IMR-90 (cell line): Measurements from ENCODE around the gene OTUD5.

Experiments used
- BHLHE40 ChIP-seq: fragments of 150-350 bp; IDR thresholded peaks from 2 replicates; pipeline ENCODE4 v1.6.1; 2016; ENCODE audit warnings: mild to moderate bottlenecking, low read depth, low read length
- CHD1 ChIP-seq: IDR thresholded peaks from 2 replicates; pipeline ENCODE4 v1.6.1; 2012; ENCODE audit warnings: low read depth, low read length, improper control_type of control experiment
- CTCF ChIP-seq: conservative IDR thresholded peaks from 2 replicates; pipeline ENCODE4 v1.5.1; 2012; ENCODE audit warnings: mild to moderate bottlenecking, low read depth, low read length, improper control_type of control experiment
- FOS ChIP-seq: fragments of 150-350 bp; IDR thresholded peaks from 2 replicates; pipeline ENCODE4 v1.6.1; 2016; ENCODE audit warnings: low read depth, low read length
- MAZ ChIP-seq: IDR thresholded peaks from 2 replicates; pipeline ENCODE4 v1.6.1; 2012; ENCODE audit warnings: low read depth, mild to moderate bottlenecking, low read length, improper control_type of control experiment, moderate library complexity, borderline replicate concordance
- MXI1 ChIP-seq: IDR thresholded peaks from 2 replicates; pipeline ENCODE4 v1.6.1; 2012; ENCODE audit warnings: low read depth, mild to moderate bottlenecking, low read length, moderate library complexity, borderline replicate concordance
- NFE2L2 ChIP-seq: fragments of 150-350 bp; IDR thresholded peaks from 2 replicates; pipeline ENCODE4 v1.6.1; 2016; ENCODE audit warnings: low read depth, mild to moderate bottlenecking, low read length
- POLR2A ChIP-seq: IDR thresholded peaks from 2 replicates; pipeline ENCODE4 v1.6.1; 2012; ENCODE audit warnings: mild to moderate bottlenecking, low read depth, low read length
- RAD21 ChIP-seq: IDR thresholded peaks from 2 replicates; pipeline ENCODE4 v1.6.1; 2012; ENCODE audit warnings: low read length, improper control_type of control experiment
- RCOR1 ChIP-seq: IDR thresholded peaks from 2 replicates; pipeline ENCODE4 v1.6.1; 2012; ENCODE audit warnings: mild to moderate bottlenecking, low read length, improper control_type of control experiment; ENCODE audit not compliant: insufficient replicate concordance
- RFX5 ChIP-seq: IDR thresholded peaks from 2 replicates; pipeline ENCODE4 v1.8.0; 2012; ENCODE audit warnings: low read depth, mild to moderate bottlenecking, low read length, moderate library complexity
- SMC3 ChIP-seq: fragments of 150-350 bp; IDR thresholded peaks from 2 replicates; pipeline ENCODE4 v1.6.1; 2016; ENCODE audit warnings: low read depth, mild to moderate bottlenecking, antibody characterized with exemption, low read length, moderate library complexity
- USF2 ChIP-seq: fragments of 150-350 bp; IDR thresholded peaks from 2 replicates; pipeline ENCODE4 v1.6.1; 2017; ENCODE audit warnings: mild to moderate bottlenecking, antibody characterized with exemption, low read length, low read depth

DNA sequence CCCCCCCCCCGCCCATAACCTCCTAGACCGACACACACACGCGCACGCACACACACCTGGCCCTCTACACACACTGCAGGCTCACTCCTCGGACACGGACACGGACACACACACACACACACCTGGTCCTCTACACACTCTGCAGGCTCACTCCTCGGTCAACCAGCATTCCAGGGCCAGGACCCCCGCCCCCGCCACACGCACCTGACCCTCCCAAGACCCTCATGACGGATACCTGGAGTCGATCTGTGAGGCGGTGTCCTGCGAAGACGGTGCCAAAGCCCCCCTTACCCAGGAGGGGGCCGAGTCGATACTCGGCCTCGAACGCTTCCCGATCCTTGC is 39.1 kb downstream of the OTUD5 start:
- no peak for TF ChIP-seq CTCF
- TF ChIP-seq POLR2A, result no peak
- no peak for TF ChIP-seq CHD1
- TF ChIP-seq BHLHE40, result no peak
- no peak for TF ChIP-seq MXI1
- no peak for TF ChIP-seq FOS
- TF ChIP-seq RAD21, result no peak
- TF ChIP-seq SMC3, result no peak
- no peak for TF ChIP-seq RCOR1
- TF ChIP-seq MAZ, result no peak
- TF ChIP-seq RFX5, result no peak
- TF ChIP-seq NFE2L2, result no peak
- no peak for TF ChIP-seq USF2
